Measurements from ENCODE around the gene IPPK. TPM values are rescaled to one million over a fixed set of nuclear protein-coding genes. Genes with fewer than 3 reads are reported as not detected.

The IPPK gene
- total and polyA plus RNA-seq, 4 experiments from 2014 or later = 6.3 to 7.9 (median 7.3) TPM

GRCh38 chr9:92618633-92619225 is 51.2 kb downstream of the IPPK start:
- intact Hi-C loops (cut with micrococcal nuclease) = no loop called here
- H3K27me3 ChIP-seq (ENCODE audit: insufficient read depth, low read length) = no peaks in the 10 kb centered on the region
- no peak overlapping the region for H3K4me3 Mint-ChIP-seq
- peaks cover 34 to 73% of the 10 kb centered on the region in 2 donors for H3K36me3 Mint-ChIP-seq
- CTCF ChIA-PET (ENCODE audit: partially characterized antibody) = no interaction called here
- H3K4me1 ChIP-seq (ENCODE audit: insufficient read depth, low read length) = no peaks in the 10 kb centered on the region
- no peaks in the 10 kb centered on the region for H3K9me3 Mint-ChIP-seq
- no peak overlapping the region for H3K27ac Mint-ChIP-seq
- no peak overlapping the region for H3K4me3 ChIP-seq (ENCODE audit: low read length in 2 of 2)
- DNase-seq = no peak
- no peaks in the 10 kb centered on the region for H3K27me3 Mint-ChIP-seq
- POLR2A ChIA-PET (ENCODE audit: partially characterized antibody) = no interaction called here
- H3K9me3 ChIP-seq (ENCODE audit: control insufficient read depth in 1 of 2, low read length in 2 of 2) = no peaks in the 10 kb centered on the region
- H3K36me3 ChIP-seq (ENCODE audit: insufficient read depth, low read length) = peaks cover 40% of the 10 kb centered on the region
- H3K4me1 Mint-ChIP-seq = no peaks in the 10 kb centered on the region
- no peak overlapping the region for H3K27ac ChIP-seq (ENCODE audit: low read depth, low read length)

- no peak for DNase-seq
- no peak overlapping the region for H3K27ac ChIP-seq (ENCODE audit: low read depth, low read length)
- H3K4me1 Mint-ChIP-seq = no peaks in the 10 kb centered on the region
- H3K27me3 ChIP-seq (ENCODE audit: insufficient read depth, low read length) = no peaks in the 10 kb centered on the region
- no peaks in the 10 kb centered on the region for H3K27me3 Mint-ChIP-seq
- no peaks in the 10 kb centered on the region for H3K9me3 Mint-ChIP-seq
- CTCF ChIA-PET (ENCODE audit: partially characterized antibody) = no interaction called here
- no peak overlapping the region for H3K27ac Mint-ChIP-seq
- H3K36me3 ChIP-seq (ENCODE audit: insufficient read depth, low read length) = peaks cover 43% of the 10 kb centered on the region
- no peak overlapping the region for H3K4me3 Mint-ChIP-seq
- H3K9me3 ChIP-seq (ENCODE audit: control insufficient read depth in 1 of 2, low read length in 2 of 2) = no peaks in the 10 kb centered on the region
- peaks cover 30 to 71% of the 10 kb centered on the region in 2 donors for H3K36me3 Mint-ChIP-seq
- POLR2A ChIA-PET (ENCODE audit: partially characterized antibody) = no interaction called here
- intact Hi-C loops (cut with micrococcal nuclease) = no loop called here
- no peaks in the 10 kb centered on the region for H3K4me1 ChIP-seq (ENCODE audit: insufficient read depth, low read length)
- no peak overlapping the region for H3K4me3 ChIP-seq (ENCODE audit: low read length in 2 of 2)
Observed at GRCh38 chr9:92617951-92618510, 51.9 kb downstream of the IPPK start.

GRCh38 chr9:92617195-92617813 is 52.6 kb downstream of the IPPK start:
- H3K4me3 ChIP-seq (ENCODE audit: low read length in 2 of 2) = no peak overlapping the region
- H3K27ac Mint-ChIP-seq = peak overlapping the region in 1 of 7 donors; percentile 59
- H3K27me3 Mint-ChIP-seq = no peaks in the 10 kb centered on the region
- no peak for DNase-seq
- H3K4me3 Mint-ChIP-seq = no peak overlapping the region
- ChIA-PET CTCF (ENCODE audit: partially characterized antibody) (interaction anchor here (0.6 to 1.1 kb wide), 2 partner anchors 17 to 22 kb away, joined by 3 read pairs; no protein-coding TSS in a partner anchor), POLR2A (ENCODE audit: partially characterized antibody) (no interaction called here)
- H3K36me3 Mint-ChIP-seq = peaks cover 32 to 76% of the 10 kb centered on the region in 2 donors
- no peaks in the 10 kb centered on the region for H3K9me3 ChIP-seq (ENCODE audit: control insufficient read depth in 1 of 2, low read length in 2 of 2)
- no peaks in the 10 kb centered on the region for H3K4me1 ChIP-seq (ENCODE audit: insufficient read depth, low read length)
- no peaks in the 10 kb centered on the region for H3K27me3 ChIP-seq (ENCODE audit: insufficient read depth, low read length)
- H3K27ac ChIP-seq (ENCODE audit: low read depth, low read length) = no peak overlapping the region
- intact Hi-C loops (cut with micrococcal nuclease) = no loop called here
- H3K36me3 ChIP-seq (ENCODE audit: insufficient read depth, low read length) = peaks cover 43% of the 10 kb centered on the region
- H3K9me3 Mint-ChIP-seq = no peaks in the 10 kb centered on the region
- H3K4me1 Mint-ChIP-seq = no peaks in the 10 kb centered on the region

GRCh38 chr9:92616655-92617111 is 53.2 kb downstream of the IPPK start:
- Mint-ChIP-seq H3K27me3 (no peaks in the 10 kb centered on the region), H3K4me3 (no peak overlapping the region), H3K27ac (peak overlapping the region in 1 of 7 donors; percentile 2), H3K9me3 (no peaks in the 10 kb centered on the region), H3K4me1 (no peaks in the 10 kb centered on the region), H3K36me3 (peaks cover 39 to 81% of the 10 kb centered on the region in 2 donors)
- ChIA-PET CTCF (ENCODE audit: partially characterized antibody) (interaction anchor here (0.6 to 1.1 kb wide), 2 partner anchors 16 to 22 kb away, joined by 3 read pairs; no protein-coding TSS in a partner anchor), POLR2A (ENCODE audit: partially characterized antibody) (no interaction called here)
- no peak overlapping the region for H3K4me3 ChIP-seq (ENCODE audit: low read length in 2 of 2)
- no peak for DNase-seq
- no peak overlapping the region for H3K27ac ChIP-seq (ENCODE audit: low read depth, low read length)
- peaks cover 43% of the 10 kb centered on the region for H3K36me3 ChIP-seq (ENCODE audit: insufficient read depth, low read length)
- intact Hi-C loops (cut with micrococcal nuclease) = no loop called here
- H3K4me1 ChIP-seq (ENCODE audit: insufficient read depth, low read length) = no peaks in the 10 kb centered on the region
- H3K9me3 ChIP-seq (ENCODE audit: control insufficient read depth in 1 of 2, low read length in 2 of 2) = no peaks in the 10 kb centered on the region
- no peaks in the 10 kb centered on the region for H3K27me3 ChIP-seq (ENCODE audit: insufficient read depth, low read length)

- H3K27ac ChIP-seq (ENCODE audit: low read depth, low read length) = no peak overlapping the region
- no peaks in the 10 kb centered on the region for H3K9me3 Mint-ChIP-seq
- no peak for DNase-seq
- no peaks in the 10 kb centered on the region for H3K4me1 Mint-ChIP-seq
- POLR2A ChIA-PET (ENCODE audit: partially characterized antibody) = no interaction called here
- no peaks in the 10 kb centered on the region for H3K27me3 ChIP-seq (ENCODE audit: insufficient read depth, low read length)
- H3K27me3 Mint-ChIP-seq = no peaks in the 10 kb centered on the region
- CTCF ChIA-PET (ENCODE audit: partially characterized antibody) = interaction anchor here (1.1 kb wide), 1 partner anchor 16 kb away, joined by 3 read pairs; no protein-coding TSS in a partner anchor
- no peaks in the 10 kb centered on the region for H3K4me1 ChIP-seq (ENCODE audit: insufficient read depth, low read length)
- peaks cover 43 to 82% of the 10 kb centered on the region in 2 donors for H3K36me3 Mint-ChIP-seq
- H3K9me3 ChIP-seq (ENCODE audit: control insufficient read depth in 1 of 2, low read length in 2 of 2) = no peaks in the 10 kb centered on the region
- H3K4me3 Mint-ChIP-seq = no peak overlapping the region
- intact Hi-C loops (cut with micrococcal nuclease) = no loop called here
- no peak overlapping the region for H3K27ac Mint-ChIP-seq
- H3K36me3 ChIP-seq (ENCODE audit: insufficient read depth, low read length) = peaks cover 43% of the 10 kb centered on the region
- no peak overlapping the region for H3K4me3 ChIP-seq (ENCODE audit: low read length in 2 of 2)
Observed at GRCh38 chr9:92616199-92616641, 53.7 kb downstream of the IPPK start.

- intact Hi-C loops (cut with micrococcal nuclease) = no loop called here
- no peaks in the 10 kb centered on the region for H3K9me3 ChIP-seq (ENCODE audit: control insufficient read depth in 1 of 2, low read length in 2 of 2)
- no peak overlapping the region for H3K27ac ChIP-seq (ENCODE audit: low read depth, low read length)
- ChIA-PET CTCF (ENCODE audit: partially characterized antibody) (no interaction called here), POLR2A (ENCODE audit: partially characterized antibody) (no interaction called here)
- no peaks in the 10 kb centered on the region for H3K27me3 ChIP-seq (ENCODE audit: insufficient read depth, low read length)
- no peaks in the 10 kb centered on the region for H3K4me1 ChIP-seq (ENCODE audit: insufficient read depth, low read length)
- Mint-ChIP-seq H3K9me3 (no peaks in the 10 kb centered on the region), H3K27me3 (no peaks in the 10 kb centered on the region), H3K4me1 (no peaks in the 10 kb centered on the region), H3K4me3 (no peak overlapping the region), H3K27ac (no peak overlapping the region), H3K36me3 (peaks cover 47 to 81% of the 10 kb centered on the region in 2 donors)
- H3K4me3 ChIP-seq (ENCODE audit: low read length in 2 of 2) = no peak overlapping the region
- H3K36me3 ChIP-seq (ENCODE audit: insufficient read depth, low read length) = peaks cover 43% of the 10 kb centered on the region
- DNase-seq = no peak
Observed at GRCh38 chr9:92615790-92616189, 54.1 kb downstream of the IPPK start.

GRCh38 chr9:92614763-92615461 is 55.0 kb downstream of the IPPK start:
- ChIA-PET POLR2A (ENCODE audit: partially characterized antibody) (no interaction called here), CTCF (ENCODE audit: partially characterized antibody) (no interaction called here)
- no peak for DNase-seq
- Histone ChIP-seq H3K27me3 (ENCODE audit: insufficient read depth, low read length) (no peaks in the 10 kb centered on the region), H3K9me3 (ENCODE audit: control insufficient read depth in 1 of 2, low read length in 2 of 2) (no peaks in the 10 kb centered on the region), H3K4me1 (ENCODE audit: insufficient read depth, low read length) (no peaks in the 10 kb centered on the region), H3K27ac (ENCODE audit: low read depth, low read length) (no peak overlapping the region), H3K4me3 (ENCODE audit: low read length in 2 of 2) (no peak overlapping the region), H3K36me3 (ENCODE audit: insufficient read depth, low read length) (peaks cover 43% of the 10 kb centered on the region)
- Mint-ChIP-seq H3K27ac (peak overlapping the region in 1 of 7 donors; percentile 32), H3K27me3 (no peaks in the 10 kb centered on the region), H3K9me3 (no peaks in the 10 kb centered on the region), H3K36me3 (peaks cover 42 to 73% of the 10 kb centered on the region in 2 donors), H3K4me3 (no peak overlapping the region), H3K4me1 (no peaks in the 10 kb centered on the region)
- intact Hi-C loops (cut with micrococcal nuclease) = no loop called here

Measured in CD4-positive, alpha-beta memory T cell (primary cell).